Duodenal mucosa (tissue), 2 donors: ENCODE results near the gene PRRT1.
"Not testable (repeated sequence)": the region's sequence is repeated elsewhere in the genome, so short reads cannot be mapped to it uniquely, and the experiment has no call there.

Experiments used
- H3K27ac ChIP-seq: one replicate; pipeline ENCODE4 v1.7.0; 2013; ENCODE audit warnings: low read depth, low read length
- H3K27me3 ChIP-seq, 2 donors: one replicate each; pipeline ENCODE4 v1.7.0; 2013; ENCODE audit warnings: low read length in 2 of 2, control low read depth in 1 of 2; ENCODE audit not compliant: insufficient read depth in 2 of 2, control insufficient read depth in 1 of 2
- H3K36me3 ChIP-seq, 2 donors: one replicate each; pipeline ENCODE4 v1.7.0; 2013; ENCODE audit warnings: low read length in 2 of 2, control low read depth in 1 of 2; ENCODE audit not compliant: insufficient read depth in 2 of 2, control insufficient read depth in 1 of 2
- H3K4me1 ChIP-seq, 2 donors: one replicate each; pipeline ENCODE4 v1.7.0; 2013; ENCODE audit warnings: low read length in 2 of 2, control low read depth in 1 of 2; ENCODE audit not compliant: insufficient read depth in 2 of 2, control insufficient read depth in 1 of 2
- H3K4me3 ChIP-seq, 2 donors: one replicate each; pipeline ENCODE4 v1.7.0; 2013; ENCODE audit warnings: low read length in 2 of 2, low read depth in 1 of 2
- H3K9ac ChIP-seq, 2 donors: one replicate each; pipeline ENCODE4 v1.7.0; 2013; ENCODE audit warnings: low read length in 2 of 2, low read depth in 1 of 2
- H3K9me3 ChIP-seq, 2 donors: one replicate each; pipeline ENCODE4 v1.7.0; 2013; ENCODE audit warnings: low read length in 2 of 2, control low read depth in 1 of 2; ENCODE audit not compliant: control insufficient read depth in 1 of 2

PRRT1 gene

DNA sequence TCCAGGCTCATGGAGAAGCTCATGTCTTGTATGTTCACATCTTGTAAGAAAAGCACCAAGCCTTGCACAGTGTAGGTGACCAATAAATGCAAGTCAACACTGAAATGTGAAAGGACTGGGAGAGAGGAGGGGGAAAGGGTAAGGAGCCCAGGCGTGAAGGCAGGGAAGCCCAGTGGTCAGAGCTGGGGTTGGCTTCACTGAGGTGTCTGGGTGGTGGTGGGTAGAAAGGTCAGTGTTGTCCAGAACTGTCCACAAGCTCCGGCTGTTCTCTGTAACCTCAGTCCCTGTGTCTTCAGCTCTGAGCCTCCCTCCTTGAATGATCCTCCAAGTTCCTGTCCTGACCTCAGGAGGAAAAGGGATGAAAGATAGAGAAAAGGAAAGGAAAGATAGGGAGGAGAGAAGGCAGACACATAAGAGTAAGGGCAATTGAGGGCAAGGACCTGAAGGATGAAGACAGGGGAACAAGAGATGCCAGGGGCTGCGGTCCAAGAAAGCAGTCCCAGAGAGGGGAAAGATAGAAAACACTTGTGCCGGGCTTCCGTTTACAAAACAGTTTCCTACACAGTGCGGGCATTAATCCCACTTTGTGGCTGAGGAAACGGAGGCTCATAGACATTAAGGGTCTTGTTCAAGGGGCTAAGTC is 40.2 kb downstream of the PRRT1 start:
- Histone ChIP-seq H3K36me3 (peaks cover 12 to 15% of the 10 kb centered on the region in 2 donors), H3K27me3 (no peaks in the 10 kb centered on the region)

DNA sequence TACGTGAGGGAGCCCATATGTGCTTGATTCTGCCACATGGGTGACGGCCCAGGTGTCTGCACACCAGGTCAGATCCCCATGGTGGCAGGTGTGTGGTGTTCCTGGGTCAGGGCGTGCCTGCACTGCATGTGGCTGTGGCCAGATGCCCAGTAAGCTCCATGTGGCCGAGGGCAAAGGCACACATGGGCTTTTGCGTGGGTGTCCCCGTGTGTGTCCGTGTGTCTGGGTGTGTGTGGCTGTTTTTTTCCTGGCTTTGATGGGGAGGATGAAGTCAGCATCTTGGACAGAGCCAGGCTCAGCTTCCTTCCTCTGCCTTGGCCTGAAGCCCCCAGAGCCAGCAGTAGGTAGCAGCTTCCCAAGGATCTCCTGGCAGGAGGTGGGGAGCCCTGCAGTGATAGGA is 41.1 kb downstream of the PRRT1 start:
- Histone ChIP-seq H3K27ac (no peak overlapping the region), H3K36me3 (peaks cover 3 to 6% of the 10 kb centered on the region in 2 donors), H3K4me3 (no peak overlapping the region), H3K27me3 (no peaks in the 10 kb centered on the region), H3K9me3 (no peaks in the 10 kb centered on the region), H3K4me1 (peaks cover 36 to 41% of the 10 kb centered on the region in 2 donors), H3K9ac (peak overlapping the region in 1 of 2 donors; percentile 25)

More for the DNA sequence above, 40.2 kb downstream of the PRRT1 start:
- H3K4me1 ChIP-seq, result peaks cover 36 to 41% of the 10 kb centered on the region in 2 donors
- H3K9me3 ChIP-seq, result no peaks in the 10 kb centered on the region
- no peak overlapping the region for H3K27ac ChIP-seq
- H3K4me3 ChIP-seq, result no peak overlapping the region
- H3K9ac ChIP-seq, result no peak overlapping the region

DNA sequence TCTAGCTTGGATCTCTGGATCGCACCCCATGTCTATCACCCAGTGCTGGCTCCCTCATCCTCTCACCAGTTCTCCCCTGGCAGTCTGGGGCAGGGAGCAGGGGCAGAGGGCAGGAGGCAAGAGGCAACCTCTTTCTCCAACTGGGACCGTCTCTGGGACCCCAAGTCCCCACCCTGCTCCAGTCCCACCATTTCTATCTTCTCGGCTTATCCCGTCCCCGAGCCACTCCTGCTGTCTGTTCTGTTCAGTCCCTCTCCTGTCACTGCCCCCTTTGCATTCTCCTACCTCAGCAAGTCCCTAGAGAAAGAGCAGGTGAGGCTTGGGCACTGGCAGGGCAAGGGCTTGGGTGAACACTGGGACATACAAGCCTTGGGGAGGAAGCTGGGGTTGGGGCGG is 42.0 kb downstream of the PRRT1 start:
- no peaks in the 10 kb centered on the region for H3K27me3 ChIP-seq
- H3K36me3 ChIP-seq, result peaks cover 0 to 2% of the 10 kb centered on the region in 2 donors
- H3K4me1 ChIP-seq, result peaks cover 36 to 41% of the 10 kb centered on the region in 2 donors
- no peak overlapping the region for H3K9ac ChIP-seq
- H3K9me3 ChIP-seq, result no peaks in the 10 kb centered on the region
- no peak overlapping the region for H3K27ac ChIP-seq
- no peak overlapping the region for H3K4me3 ChIP-seq

DNA sequence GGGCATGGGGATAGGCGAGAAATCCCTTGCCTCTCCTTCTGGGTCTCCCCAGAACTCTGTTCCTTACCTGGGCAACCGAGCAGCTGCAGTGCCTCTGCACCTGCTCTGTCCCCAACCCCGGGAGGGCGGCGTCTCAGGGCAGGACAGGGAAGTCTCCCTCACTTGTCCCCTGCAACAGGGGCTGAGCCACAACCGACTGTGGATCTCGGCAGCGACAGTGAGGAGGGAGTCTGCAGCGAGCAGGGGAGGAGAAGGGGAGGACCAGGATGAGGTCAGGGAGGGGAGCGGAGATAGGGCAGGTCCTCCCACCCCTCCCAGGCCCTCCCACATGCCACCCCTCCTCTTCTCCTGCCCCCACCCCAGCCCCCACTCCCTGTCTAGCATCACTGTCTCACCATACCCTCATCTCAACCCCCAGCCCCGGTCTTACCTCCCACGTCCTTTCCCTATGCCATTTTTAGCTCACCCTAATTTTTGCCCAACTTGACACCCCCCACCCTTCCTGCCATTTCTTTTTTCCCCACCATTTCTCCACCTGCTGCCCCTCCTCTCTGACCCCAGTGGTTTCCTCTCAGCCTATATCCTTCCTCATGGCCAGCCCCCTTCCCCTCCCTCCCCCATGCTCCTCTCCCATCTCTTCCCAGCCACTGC is 42.5 kb downstream of the PRRT1 start, which contains the start of gene TNXB:
TSS of gene TNXB (minus strand) at position 225 of the 651 bp plus-strand sequence. CDS start 11,140 bp downstream, outside the sequence.
- Histone ChIP-seq H3K4me3 (peak within 1 kb of the TSS; percentile 60 to 61), H3K9ac (peak within 1 kb of the TSS; percentile 29 to 60), H3K4me1 (peaks cover 36 to 41% of the 10 kb centered on the region in 2 donors), H3K27me3 (no peaks in the 10 kb centered on the region), H3K9me3 (no peaks in the 10 kb centered on the region), H3K36me3 (no peaks in the 10 kb centered on the region), H3K27ac (no peak within 1 kb of the TSS)

DNA sequence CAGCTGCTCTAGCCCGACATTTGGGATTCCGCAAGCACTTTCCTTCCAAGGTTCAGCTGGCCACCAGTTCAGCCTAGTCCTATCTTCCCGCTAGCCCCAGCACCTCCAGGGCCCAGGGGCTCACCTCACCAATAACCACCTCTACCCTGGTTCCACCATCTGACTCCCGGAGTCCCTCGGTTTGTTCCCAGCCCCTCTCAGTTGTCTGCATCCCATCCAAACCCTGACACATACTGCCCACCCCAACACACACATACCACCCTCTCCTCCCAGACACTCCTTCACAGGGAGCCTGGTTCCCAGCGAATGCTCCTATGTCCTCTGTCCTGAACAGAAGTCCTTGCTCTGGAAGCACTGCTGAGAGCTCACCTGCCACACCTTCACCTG is 43.0 kb downstream of the PRRT1 start:
- Histone ChIP-seq H3K9ac (peak overlapping the region; percentile 29 to 60), H3K9me3 (no peaks in the 10 kb centered on the region), H3K4me3 (peak overlapping the region; percentile 60 to 61), H3K27me3 (no peaks in the 10 kb centered on the region), H3K27ac (no peak overlapping the region), H3K4me1 (peaks cover 36 to 39% of the 10 kb centered on the region in 2 donors), H3K36me3 (no peaks in the 10 kb centered on the region)

DNA sequence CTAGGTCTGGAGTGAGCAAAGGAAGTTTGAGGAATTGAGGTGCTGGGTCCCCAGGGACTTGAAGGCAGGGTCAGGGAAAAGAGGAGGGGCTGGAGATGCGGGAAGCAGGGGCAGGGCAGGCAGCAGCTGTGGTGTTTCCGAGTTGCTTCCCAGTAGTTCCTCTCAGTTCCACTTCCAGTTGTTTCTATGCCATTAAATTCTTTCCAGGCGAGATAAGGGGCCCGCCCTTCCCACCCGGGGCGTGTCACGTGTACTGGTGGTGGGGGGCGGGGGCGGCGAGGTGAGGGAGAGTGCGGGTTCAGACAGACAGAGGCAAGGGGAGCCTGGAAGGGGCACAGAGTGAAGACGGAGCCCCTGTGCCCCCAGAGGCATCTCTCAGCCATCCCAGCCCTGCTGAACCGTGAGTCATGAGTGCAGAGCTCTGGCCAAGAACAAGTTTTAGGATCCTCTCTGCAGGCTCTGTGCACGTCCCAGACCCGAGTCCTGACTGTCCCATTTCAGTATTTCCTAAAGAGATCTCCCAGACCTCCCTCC is 43.6 kb downstream of the PRRT1 start:
- Histone ChIP-seq H3K27me3 (no peaks in the 10 kb centered on the region), H3K36me3 (no peaks in the 10 kb centered on the region), H3K27ac (no peak overlapping the region), H3K4me1 (peaks cover 30 to 34% of the 10 kb centered on the region in 2 donors), H3K4me3 (peak overlapping the region; percentile 60 to 61), H3K9ac (peak overlapping the region; percentile 29 to 60), H3K9me3 (no peaks in the 10 kb centered on the region)

DNA sequence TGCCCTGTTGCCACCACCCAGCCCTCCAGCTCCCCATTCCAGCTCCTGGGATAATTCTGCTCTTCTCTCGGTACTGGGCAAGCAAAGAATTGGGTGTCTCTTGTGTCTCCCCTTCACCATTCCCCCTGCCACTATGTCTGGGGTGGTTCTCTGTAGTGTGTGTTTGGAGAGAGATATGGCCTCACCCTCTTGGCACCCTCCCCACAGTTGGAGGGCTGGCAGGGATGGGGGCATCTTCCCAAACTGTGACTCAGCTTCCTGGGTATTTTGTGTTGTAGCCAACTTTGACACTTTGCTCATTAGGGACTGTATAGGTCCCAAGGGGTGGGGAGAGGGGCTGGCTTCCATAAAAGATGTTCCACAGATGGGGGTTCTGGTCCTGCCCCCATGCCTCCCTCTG is 44.3 kb downstream of the PRRT1 start:
- peak overlapping the region in 1 of 2 donors; percentile 11 for H3K9ac ChIP-seq

DNA sequence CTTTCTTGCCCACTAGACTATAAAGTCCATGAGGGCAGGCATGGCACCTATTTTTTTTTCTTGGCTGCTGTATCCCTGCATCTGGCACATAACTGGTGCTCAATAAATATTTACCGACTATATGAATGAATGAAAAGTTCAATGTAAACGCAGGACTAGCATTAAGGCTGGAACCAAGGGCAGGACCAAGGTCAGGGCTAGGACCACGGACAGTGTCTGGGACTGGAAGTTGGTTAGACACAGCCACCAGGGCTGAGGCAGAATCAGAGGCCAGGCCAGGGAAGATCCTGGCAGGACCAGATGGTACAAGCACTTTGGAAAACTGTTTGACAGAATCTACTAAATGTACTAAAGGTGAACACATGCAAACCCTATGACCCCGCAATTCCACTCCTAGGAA is 46.3 kb downstream of the PRRT1 start:
- H3K36me3 ChIP-seq, result no peaks in the 10 kb centered on the region
- H3K4me1 ChIP-seq, result peaks cover 23 to 27% of the 10 kb centered on the region in 2 donors
- H3K4me3 ChIP-seq, result no peak overlapping the region

More for the DNA sequence above, 44.3 kb downstream of the PRRT1 start:
- Histone ChIP-seq H3K4me1 (peaks cover 30 to 32% of the 10 kb centered on the region in 2 donors), H3K4me3 (peak overlapping the region; percentile 46 to 60), H3K9me3 (no peaks in the 10 kb centered on the region), H3K27ac (no peak overlapping the region), H3K36me3 (no peaks in the 10 kb centered on the region), H3K27me3 (no peaks in the 10 kb centered on the region)

DNA sequence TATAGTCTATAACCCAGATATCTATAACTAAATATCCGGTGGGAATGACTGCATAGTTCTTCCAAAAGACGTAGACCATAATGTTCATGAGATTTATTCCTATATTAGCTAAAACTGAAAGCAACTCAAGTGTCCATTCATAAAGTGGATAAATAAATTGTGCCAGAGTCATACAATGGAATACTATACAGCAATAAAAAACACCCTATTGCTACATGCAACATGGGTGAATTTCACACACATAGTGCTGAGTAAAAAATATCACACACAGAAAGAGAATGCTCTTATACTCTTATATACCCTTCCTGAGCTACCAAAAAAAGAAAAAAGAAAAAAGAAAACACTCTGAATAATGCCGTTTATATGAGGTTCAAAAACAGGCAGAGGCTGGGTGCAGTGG is 49.5 kb downstream of the PRRT1 start:
- H3K9ac ChIP-seq, result no peak overlapping the region
- H3K4me1 ChIP-seq, result peaks cover 0 to 1% of the 10 kb centered on the region in 2 donors
- peaks cover 6 to 12% of the 10 kb centered on the region in 2 donors for H3K27me3 ChIP-seq
- H3K9me3 ChIP-seq, result no peaks in the 10 kb centered on the region
- no peak overlapping the region for H3K27ac ChIP-seq
- H3K4me3 ChIP-seq, result no peak overlapping the region
- H3K36me3 ChIP-seq, result no peaks in the 10 kb centered on the region

More for the DNA sequence above, 46.3 kb downstream of the PRRT1 start:
- Histone ChIP-seq H3K27ac (no peak overlapping the region), H3K9ac (no peak overlapping the region), H3K27me3 (no peaks in the 10 kb centered on the region), H3K9me3 (no peaks in the 10 kb centered on the region)

DNA sequence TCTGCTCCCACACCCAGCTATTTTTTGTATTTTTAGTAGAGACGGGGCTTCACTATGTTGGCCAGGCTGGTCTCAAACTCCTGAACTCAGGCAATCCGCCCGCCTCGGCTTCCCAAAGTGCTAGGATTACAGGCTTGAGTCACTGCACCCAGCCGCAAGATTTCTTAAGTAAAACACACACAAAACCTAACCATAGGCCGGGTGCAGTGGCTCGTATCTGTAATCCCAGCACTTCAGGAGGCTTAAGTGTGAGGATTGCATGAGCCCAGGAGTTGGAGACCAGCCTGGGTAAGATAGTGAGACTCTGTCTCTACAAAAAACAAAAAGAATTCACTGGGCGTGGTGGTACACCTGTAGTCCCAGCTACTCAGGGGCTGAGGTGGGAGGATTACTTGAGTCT is 51.5 kb downstream of the PRRT1 start:
- not testable (repeated sequence) for H3K4me3 ChIP-seq

More for the DNA sequence above, 51.5 kb downstream of the PRRT1 start:
- Histone ChIP-seq H3K27me3 (peaks cover 26 to 32% of the 10 kb centered on the region in 2 donors), H3K4me1 (peaks cover 0 to 16% of the 10 kb centered on the region in 2 donors)
- not testable (repeated sequence) for H3K9ac ChIP-seq, H3K27ac ChIP-seq, H3K9me3 ChIP-seq, H3K36me3 ChIP-seq
